ENCODE data around the gene HEBP1. TPM values are rescaled to one million over a fixed set of nuclear protein-coding genes. Genes with fewer than 3 reads are reported as not detected.
A peak's percentile ranks its signal among the peaks of the same experiment; 100 is the strongest.

Gene HEBP1
- total and polyA plus RNA-seq, 2 donors from 2014 or later: 66.8 to 142 TPM

DNA sequence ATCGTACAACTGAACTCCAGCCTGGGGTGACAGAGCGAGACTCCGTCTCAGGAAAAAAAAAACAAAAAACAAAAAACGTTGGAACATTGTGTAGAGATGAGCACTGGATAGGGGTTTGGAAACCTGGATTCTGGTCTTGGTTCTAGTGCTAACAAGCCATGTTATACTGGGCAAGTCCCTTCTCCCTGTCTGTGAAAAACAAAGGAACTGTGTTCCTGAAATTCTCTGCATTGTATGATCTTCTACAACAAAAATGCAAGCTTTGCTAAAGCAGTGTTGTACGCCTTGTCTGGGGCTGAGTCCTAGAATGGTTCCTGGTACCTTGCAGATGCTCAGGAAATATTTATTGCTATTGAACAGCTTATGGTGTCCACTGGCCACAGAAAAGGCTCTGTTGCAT is 61.5 kb downstream of the HEBP1 start:
- intact Hi-C loops (cut with DNase I): no loop called here
- H3K4me3 ChIP-seq (ENCODE audit: low read length in 3 of 3): no peak overlapping the region
- FAIRE-seq (no peak), DNase-seq (no peak)
- H3K36me3 ChIP-seq (ENCODE audit: control insufficient read depth in 2 of 3, insufficient read depth in 3 of 3, low read length in 3 of 3): no peaks in the 10 kb centered on the region
- TF ChIP-seq, protein P1, sequence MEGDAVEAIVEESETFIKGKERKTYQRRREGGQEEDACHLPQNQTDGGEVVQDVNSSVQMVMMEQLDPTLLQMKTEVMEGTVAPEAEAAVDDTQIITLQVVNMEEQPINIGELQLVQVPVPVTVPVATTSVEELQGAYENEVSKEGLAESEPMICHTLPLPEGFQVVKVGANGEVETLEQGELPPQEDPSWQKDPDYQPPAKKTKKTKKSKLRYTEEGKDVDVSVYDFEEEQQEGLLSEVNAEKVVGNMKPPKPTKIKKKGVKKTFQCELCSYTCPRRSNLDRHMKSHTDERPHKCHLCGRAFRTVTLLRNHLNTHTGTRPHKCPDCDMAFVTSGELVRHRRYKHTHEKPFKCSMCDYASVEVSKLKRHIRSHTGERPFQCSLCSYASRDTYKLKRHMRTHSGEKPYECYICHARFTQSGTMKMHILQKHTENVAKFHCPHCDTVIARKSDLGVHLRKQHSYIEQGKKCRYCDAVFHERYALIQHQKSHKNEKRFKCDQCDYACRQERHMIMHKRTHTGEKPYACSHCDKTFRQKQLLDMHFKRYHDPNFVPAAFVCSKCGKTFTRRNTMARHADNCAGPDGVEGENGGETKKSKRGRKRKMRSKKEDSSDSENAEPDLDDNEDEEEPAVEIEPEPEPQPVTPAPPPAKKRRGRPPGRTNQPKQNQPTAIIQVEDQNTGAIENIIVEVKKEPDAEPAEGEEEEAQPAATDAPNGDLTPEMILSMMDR (IDR thresholded peaks at IDR 0.05; ENCODE audit: borderline replicate concordance, extremely low read depth, insufficient read depth): no peak
- no peak overlapping the region for H3K27ac ChIP-seq (ENCODE audit: low read depth in 2 of 2, low read length in 2 of 2)
- no peaks in the 10 kb centered on the region for H3K9me3 ChIP-seq (ENCODE audit: control insufficient read depth in 2 of 3, insufficient read depth in 1 of 3, low read length in 3 of 3)
- H3K27me3 ChIP-seq (ENCODE audit: control insufficient read depth, insufficient read depth, low read length): no peaks in the 10 kb centered on the region
- no peaks in the 10 kb centered on the region for H3K4me1 ChIP-seq (ENCODE audit: control insufficient read depth in 2 of 3, insufficient read depth in 2 of 3, low read depth in 1 of 3, low read length in 3 of 3)
- no peak overlapping the region for H3K9ac ChIP-seq (ENCODE audit: low read length in 3 of 3)

DNA sequence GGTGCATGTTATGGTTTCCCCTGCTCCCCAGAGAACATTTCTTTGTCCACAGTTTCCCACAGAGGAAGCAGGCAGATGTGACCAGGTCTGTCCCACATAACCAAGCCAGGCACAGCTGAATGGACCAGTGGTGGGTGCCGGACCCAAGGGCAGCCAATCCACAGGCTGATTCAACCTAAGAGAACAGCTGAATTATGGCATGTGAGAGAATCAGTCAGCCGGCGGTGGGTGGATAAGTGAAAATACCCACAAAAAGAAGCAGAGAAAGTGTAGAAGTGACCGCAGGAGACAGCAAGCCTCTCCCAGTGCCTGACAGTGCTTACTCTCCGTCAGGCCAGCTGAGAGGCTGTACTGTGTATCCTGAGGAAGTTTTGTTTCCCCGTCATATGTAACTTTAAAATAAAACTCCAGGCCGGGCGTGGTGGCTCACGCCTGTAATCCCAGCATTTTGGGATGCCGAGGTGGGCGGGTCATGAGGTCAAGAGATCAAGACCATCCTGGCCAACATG is 63.0 kb downstream of the HEBP1 start:
- DNase-seq (no peak), FAIRE-seq (no peak)
- Histone ChIP-seq H3K4me1 (ENCODE audit: control insufficient read depth in 2 of 3, insufficient read depth in 2 of 3, low read depth in 1 of 3, low read length in 3 of 3) (no peaks in the 10 kb centered on the region), H3K4me3 (ENCODE audit: low read length in 3 of 3) (no peak overlapping the region), H3K9me3 (ENCODE audit: control insufficient read depth in 2 of 3, insufficient read depth in 1 of 3, low read length in 3 of 3) (no peaks in the 10 kb centered on the region), H3K36me3 (ENCODE audit: control insufficient read depth in 2 of 3, insufficient read depth in 3 of 3, low read length in 3 of 3) (no peaks in the 10 kb centered on the region), H3K9ac (ENCODE audit: low read length in 3 of 3) (no peak overlapping the region), H3K27ac (ENCODE audit: low read depth in 2 of 2, low read length in 2 of 2) (no peak overlapping the region), H3K27me3 (ENCODE audit: control insufficient read depth, insufficient read depth, low read length) (no peaks in the 10 kb centered on the region)
- intact Hi-C loops (cut with DNase I): no loop called here
- TF ChIP-seq, protein P1 (IDR thresholded peaks at IDR 0.05; ENCODE audit: borderline replicate concordance, extremely low read depth, insufficient read depth): no peak

DNA sequence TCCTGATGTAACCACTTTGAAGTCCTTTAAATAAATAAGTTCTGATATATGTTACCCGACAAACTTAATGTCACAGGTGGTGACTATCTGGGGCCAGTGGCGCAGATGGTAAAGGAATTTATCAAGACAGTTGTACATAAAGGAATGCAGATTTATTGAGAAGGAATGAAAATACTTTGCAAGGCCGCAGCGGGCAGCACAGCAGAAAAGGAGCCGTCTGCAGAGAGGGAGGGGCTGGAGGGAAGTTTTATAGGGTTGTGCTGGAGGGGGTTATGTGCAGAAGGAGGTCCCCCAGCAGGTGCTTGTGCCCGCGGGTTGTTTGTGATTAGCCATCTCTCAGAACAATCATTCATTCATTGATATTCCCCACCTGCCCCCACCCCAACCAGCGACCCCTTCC is 65.5 kb downstream of the HEBP1 start:
- Histone ChIP-seq H3K27me3 (ENCODE audit: control insufficient read depth, insufficient read depth, low read length) (no peaks in the 10 kb centered on the region), H3K9me3 (ENCODE audit: control insufficient read depth in 2 of 3, insufficient read depth in 1 of 3, low read length in 3 of 3) (no peaks in the 10 kb centered on the region), H3K27ac (ENCODE audit: low read depth in 2 of 2, low read length in 2 of 2) (no peak overlapping the region), H3K4me1 (ENCODE audit: control insufficient read depth in 2 of 3, insufficient read depth in 2 of 3, low read depth in 1 of 3, low read length in 3 of 3) (no peaks in the 10 kb centered on the region), H3K36me3 (ENCODE audit: control insufficient read depth in 2 of 3, insufficient read depth in 3 of 3, low read length in 3 of 3) (no peaks in the 10 kb centered on the region), H3K4me3 (ENCODE audit: low read length in 3 of 3) (no peak overlapping the region), H3K9ac (ENCODE audit: low read length in 3 of 3) (no peak overlapping the region)
- DNase-seq (peak in 2 of 5 donors; percentile 28 to 50), FAIRE-seq (no peak)
- TF ChIP-seq, protein P1 (IDR thresholded peaks at IDR 0.05; ENCODE audit: borderline replicate concordance, extremely low read depth, insufficient read depth): no peak
- intact Hi-C loops (cut with DNase I): no loop called here

DNA sequence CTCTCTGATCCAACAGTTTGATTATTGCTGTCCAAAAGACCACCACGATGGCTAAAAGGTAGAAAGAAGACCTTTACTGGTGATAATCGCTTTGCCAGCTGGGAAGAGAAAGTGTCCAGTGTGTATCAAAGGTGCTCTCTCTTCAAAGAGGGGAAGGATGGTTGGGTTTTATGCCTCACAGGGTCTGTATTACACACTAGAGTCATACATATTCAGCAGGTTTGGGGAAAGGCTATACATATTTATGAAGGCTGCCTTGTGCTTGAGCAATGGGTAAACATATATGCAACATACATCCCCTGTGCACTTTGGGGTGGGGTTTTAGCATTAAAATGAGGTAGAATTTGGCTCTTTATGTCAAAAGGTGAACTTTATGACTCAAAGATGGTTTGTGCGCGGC is 66.3 kb downstream of the HEBP1 start:
- intact Hi-C loops (cut with DNase I): no loop called here
- Histone ChIP-seq H3K9ac (ENCODE audit: low read length in 3 of 3) (no peak overlapping the region), H3K9me3 (ENCODE audit: control insufficient read depth in 2 of 3, insufficient read depth in 1 of 3, low read length in 3 of 3) (no peaks in the 10 kb centered on the region), H3K27me3 (ENCODE audit: control insufficient read depth, insufficient read depth, low read length) (no peaks in the 10 kb centered on the region), H3K4me1 (ENCODE audit: control insufficient read depth in 2 of 3, insufficient read depth in 2 of 3, low read depth in 1 of 3, low read length in 3 of 3) (no peaks in the 10 kb centered on the region), H3K36me3 (ENCODE audit: control insufficient read depth in 2 of 3, insufficient read depth in 3 of 3, low read length in 3 of 3) (no peaks in the 10 kb centered on the region), H3K4me3 (ENCODE audit: low read length in 3 of 3) (no peak overlapping the region), H3K27ac (ENCODE audit: low read depth in 2 of 2, low read length in 2 of 2) (no peak overlapping the region)
- TF ChIP-seq, protein P1 (IDR thresholded peaks at IDR 0.05; ENCODE audit: borderline replicate concordance, extremely low read depth, insufficient read depth): no peak
- DNase-seq (no peak), FAIRE-seq (no peak)
